GM21367 (cell line): ENCODE results near the gene IRX1.

ENCODE experiments used
- ATAC-seq: cut with Tn5 transposase; IDR thresholded peaks from one replicate; pipeline ENCODE4 v1.9.1; 2021; ENCODE audit not compliant: unreplicated experiment

The IRX1 gene

DNA sequence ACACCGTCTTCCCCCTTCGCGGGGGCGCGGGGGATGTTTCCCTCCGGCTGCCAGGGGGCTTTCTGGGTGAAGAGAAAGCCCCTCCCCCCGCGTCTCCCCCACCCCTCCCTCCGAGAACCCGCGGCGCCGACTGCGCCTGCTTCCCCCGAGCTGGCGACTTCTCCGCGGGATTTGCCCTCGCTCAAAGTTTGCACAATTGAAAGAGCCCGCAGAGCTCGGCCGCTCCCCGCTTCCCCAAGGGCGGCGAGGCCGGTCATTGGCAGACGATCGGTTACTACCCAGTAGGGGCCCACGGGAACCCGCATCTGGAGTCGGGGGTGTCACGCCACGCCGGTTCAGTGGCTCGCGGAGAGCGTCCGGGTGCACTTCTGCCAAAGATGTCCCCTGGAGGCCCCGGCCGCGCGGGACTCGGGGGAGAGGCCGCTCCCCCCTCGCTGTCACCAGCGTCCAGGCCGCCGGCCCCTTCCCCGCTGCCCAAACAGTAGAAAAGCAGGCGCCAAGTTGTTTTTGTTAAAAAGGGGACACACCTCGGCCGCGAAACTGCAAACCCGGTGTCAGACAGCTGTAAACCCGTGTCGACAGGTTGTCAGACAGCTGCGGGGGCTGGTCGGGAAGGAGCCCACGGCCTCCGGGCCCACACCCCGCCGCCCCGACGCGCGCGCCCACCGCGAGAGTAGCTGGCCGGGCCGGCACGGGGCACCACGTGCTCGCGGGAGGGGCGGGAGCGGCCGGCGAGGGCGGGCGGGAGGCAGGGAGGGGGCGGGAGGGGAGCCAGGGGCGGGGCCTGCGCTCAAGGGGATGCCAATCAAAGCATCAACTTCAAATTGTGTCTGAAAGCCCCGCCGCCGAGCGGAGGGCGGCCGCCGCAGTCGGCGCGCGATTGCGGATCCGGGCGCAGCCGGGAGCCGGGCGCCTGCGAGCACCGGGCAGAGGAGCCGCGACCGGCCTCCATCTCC is at the start of gene IRX1:
Gene IRX1 (plus strand): TSS at position 827 of the 956 bp plus-strand sequence. CDS start 274 bp downstream, outside the sequence.
- no peak for ATAC-seq

DNA sequence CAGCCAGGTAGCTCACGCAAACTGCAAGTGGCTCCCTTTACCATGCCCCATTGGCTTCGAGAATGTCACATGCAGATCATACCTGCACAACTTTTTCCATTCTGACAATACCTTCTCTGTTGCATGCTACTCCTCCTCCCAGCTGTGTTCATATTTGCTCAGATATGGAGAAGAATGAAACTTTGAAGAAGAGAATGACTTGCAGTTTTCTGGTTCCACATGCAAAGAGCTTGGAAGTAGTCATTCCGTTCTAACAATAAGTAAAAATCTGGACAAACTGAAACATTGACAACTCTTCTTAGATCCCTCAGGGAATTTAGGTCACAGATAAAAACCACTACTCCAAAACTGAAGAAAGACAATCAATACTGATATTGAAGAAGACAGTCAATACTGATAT is 49.6 kb upstream of the IRX1 start:
- no peak for ATAC-seq

DNA sequence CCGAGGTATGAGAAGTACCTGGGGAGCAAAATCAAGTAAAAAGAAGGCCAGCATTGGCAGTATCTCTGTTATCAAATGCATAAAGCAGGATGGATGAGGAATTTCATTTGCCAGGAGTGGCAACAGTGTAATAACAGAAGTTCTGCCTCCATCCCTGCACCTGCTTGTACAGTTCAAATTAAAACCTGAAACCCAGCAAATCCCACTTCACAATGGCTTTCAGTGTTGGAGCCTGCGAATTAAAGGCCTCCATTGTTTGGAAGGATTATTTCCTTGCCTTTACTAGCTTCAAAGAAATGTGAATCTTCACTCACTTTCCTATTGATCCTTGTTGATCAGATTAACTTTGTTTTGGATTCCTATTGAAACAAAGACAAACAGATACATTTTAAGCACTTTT is 31.5 kb upstream of the IRX1 start:
- ATAC-seq = no peak

DNA sequence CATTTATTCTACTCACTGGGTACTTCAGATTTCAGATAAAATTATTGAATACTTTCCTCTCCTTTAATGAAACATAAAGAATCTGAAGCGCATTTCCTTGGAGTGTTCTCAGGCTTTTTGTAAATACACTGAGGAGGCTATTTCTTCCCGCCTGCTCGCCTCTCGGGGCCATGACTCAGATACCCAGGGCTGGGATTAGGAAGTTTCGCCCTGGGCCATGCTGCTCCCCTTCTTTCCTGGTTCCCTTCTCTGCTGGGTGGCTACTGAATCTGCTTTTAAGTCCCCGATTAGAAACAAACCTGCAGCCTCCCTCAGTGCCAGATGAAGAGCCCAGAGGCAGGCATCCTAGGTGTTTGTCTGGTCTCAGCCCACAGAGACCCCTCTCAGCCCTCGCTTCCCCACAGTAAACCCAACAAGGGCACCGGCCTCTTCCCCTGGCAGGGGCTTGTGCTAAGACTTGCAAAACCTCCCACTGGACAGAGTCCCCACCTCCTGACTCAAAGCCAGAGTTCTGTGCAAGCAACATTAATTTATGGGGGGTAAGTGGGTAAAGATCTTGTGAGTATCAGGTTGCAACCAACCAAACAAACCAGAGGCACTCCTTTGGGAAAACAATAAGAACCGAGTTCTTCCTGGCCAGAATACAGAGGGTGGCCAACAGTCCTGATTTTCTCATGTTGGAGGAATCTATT is 30.7 kb upstream of the IRX1 start:
- ATAC-seq = no peak

DNA sequence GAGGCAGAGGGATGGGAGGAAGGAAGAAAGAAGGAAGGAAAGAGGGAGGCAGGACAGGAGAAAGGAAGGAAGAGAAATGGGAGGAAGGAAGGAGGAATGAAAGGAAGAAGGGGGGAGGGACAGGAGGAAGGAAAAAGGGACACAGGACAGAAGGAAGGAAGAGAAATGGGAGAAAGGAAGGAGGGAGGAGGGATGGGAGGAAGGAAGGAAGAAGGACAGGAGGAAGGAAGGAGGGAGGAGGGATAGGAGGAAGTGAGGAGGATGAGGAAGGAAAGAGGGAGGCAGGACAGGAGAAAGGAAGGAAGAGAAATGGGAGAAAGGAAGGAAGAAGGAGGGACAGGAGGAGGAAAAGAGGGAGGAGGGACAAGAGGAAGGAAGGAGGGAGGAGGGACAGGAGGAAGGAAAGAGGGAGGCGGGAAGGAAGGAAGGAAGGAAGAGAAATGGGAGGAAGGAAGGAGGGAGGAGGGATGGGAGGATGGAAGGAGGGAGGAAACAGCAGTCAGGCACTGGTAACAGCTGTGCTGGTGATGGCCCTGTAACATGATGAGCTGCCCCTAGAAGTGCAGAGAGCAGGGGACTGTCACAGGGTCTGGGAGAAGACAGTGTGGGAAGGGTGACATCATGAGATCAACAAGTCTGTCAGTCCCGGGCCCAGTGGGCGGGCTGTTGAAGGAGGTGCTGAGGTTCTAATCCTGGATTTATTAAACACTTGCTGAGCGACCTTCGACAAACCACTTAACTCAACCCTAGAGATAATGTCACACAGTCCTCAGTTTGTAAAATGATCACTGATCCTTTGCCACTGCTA is 10.7 kb upstream of the IRX1 start:
- ATAC-seq = no peak

DNA sequence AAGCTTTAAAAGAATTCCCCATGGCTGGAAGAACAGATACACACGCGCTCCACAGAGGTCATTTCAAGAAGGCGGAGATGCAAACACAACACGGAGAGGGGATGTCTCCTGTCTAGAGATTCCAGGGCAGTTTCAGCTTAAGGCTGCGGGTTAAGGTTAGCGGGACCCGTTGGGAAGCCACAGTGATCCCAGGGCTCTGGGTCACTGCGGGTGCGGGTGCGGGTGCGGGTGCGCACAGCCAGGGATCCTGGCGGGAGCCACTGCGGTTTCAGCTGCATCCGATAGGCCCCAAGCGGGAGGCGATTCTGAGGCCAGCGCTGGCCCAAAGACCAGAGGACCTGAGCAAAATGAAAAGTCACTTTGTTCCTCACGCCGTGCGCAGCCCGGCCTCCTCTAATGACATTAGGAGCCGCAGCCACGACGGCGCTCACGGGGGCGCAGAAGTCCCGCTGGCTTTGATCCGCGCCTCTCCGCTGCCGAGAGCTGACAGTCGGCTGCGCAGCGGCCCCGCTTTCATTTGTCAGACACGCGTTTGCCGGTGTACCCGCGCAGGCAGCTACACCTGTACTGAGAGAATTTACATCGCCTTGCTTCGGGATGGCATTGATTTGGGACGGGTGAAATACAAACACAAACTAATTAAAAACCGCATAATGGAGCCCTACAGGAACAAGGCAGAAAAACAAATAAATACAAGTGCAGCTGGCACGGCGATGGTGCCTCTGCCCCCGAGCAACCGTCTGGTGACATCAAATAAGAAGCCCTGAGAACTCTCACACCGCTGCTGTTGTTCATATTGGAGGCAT is 5.3 kb upstream of the IRX1 start:
- ATAC-seq = no peak

DNA sequence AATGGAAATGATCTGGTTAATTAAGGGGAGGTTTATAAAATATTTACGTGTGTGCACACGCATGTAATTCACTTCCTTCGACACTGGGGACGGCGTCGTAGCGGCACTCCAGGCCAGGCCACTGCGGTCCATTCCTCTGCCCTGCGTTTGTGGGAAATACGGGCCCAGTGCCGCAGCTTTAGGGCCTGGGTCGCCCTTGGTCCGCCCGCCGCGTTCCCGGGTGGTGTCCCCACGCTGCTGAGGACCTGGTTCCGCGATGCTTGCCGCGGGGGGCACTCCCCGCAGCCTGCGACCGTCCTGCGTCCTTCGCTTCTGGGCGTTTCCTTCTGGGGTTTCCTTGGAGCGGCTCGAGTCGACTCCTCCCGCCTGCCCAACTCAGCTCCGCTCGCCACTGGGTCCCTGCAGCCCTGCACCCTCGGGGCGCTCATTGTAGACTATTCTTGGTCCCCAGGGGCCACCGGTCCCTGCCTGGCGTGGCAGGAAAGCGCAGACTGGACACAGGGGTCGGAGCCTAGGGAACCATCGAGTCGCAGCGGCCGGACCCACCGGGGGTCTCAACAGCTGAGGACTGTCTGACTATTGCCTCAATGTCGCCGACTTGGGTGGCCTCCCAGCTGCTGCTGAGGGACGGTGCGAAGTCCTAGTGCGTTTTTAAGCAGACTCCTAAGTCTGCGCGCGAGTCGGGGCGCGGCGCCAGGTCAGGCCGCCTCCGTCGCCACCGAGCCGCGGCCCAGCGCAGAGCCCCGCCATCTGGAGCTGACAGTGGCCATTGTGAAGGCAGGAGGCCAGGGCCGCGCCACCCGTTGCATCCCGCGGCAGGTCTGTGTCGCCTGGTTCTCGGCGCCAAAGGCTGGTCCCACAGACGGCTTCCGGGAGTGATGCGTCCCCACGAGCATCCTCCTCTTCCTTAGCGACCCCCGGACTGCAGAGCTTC is 4.4 kb upstream of the IRX1 start:
- ATAC-seq = no peak

DNA sequence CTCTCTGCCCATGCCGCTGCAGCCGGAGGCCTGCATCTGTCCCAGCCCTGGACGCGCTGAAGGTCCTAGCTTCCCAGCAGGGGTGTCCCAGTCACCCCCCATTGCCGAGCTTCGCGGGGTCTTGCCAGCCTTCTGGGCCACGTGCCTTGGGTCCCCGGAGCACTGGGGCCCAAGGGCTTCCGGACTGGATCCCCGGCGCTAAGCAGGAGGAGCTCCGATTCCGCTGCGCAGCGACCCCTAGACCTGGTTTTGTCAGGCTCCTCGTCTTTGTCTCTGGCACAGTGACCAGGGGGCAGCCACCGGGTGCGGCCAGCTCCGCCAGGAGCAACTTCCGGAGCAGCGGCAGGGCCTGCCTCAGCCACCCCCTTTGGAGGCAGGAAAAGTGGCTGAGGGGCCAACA is 3.3 kb upstream of the IRX1 start:
- no peak for ATAC-seq

DNA sequence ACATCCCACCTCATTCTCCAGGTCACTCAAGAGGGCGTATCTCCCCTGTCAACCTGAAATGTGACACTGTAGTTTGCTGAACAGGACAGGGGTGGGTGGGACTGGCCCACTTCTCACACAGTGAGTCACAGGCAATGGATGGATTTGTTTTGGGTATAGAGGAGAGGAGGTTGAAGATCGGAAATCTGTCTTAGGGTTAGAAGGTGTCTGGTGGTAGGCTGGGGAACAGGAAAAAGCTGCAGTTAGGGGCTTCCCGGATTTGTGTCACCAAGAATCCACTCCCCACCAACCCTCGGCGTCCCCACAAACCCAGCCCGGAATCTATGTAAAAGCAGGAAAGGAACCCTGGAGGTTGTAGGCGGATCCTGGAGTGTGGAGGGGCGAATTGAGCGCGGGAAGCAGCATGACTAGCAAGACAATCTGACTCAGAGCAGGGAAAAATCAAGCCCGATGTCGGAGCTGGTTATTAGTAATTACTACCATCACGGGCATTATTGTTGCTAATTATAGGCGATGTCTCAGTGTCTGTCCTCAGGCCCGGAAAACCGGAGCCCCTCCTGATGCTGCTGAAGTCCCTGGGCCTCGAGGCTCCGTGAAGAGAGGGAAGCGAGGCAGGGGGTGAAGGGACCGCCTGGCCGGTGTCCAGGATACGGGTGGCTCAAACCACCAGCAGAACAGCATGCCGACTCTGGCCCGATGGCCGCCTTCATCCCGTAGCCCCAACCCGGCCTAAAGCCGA is 1.7 kb upstream of the IRX1 start:
- ATAC-seq = no peak

DNA sequence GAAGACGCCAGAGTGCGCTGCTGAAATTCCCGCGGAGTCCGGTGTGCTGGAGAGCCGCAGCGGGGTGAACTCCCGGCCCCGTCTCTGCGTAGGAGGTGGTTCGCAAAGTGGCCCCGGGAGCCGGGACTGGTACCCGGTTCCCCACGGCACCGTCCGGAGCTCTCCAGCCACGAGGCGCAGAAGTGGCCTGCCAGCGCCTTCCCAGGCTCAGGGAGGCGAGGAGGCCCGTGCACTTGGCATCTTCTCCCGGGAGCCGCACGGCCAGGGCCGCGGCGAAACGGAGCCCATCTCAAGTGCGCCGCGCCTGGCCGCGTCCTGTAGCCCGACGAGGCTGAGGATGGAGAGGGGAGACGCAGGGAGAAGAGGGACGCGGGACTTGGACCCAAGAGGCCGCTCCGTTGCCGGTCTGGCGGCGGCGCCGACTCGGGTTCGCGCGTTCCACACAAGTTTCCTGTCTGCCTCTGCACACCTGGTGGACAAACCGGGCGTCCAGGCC is 1.1 kb upstream of the IRX1 start:
- ATAC-seq = no peak

DNA sequence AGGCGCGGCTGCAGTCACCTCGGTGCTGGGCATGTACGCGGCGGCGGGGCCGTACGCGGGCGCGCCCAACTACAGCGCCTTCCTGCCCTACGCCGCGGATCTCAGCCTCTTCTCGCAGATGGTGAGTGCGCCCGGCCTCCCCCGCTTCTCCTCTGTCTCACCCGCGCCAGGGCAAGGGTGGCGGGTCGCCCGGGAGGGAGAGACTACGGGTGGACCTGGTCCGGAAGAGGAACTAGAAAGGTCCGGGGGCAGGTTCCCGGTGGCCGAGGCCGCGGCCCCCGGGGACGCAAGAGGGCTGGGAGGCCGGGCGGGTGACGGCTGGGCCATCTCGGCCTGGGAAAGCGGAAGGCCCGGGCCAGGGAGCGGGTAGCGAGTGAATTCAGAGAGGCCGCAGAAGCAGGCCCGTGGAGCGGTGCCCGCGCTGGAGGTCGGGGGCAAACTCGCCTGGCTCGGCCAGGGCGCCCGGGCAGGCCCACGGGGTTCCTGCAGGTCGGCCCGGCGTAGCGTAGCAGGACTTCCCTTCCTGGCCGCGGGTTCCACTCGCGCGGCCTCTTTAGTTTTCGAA is 711 bp downstream of the IRX1 start:
- no peak for ATAC-seq

DNA sequence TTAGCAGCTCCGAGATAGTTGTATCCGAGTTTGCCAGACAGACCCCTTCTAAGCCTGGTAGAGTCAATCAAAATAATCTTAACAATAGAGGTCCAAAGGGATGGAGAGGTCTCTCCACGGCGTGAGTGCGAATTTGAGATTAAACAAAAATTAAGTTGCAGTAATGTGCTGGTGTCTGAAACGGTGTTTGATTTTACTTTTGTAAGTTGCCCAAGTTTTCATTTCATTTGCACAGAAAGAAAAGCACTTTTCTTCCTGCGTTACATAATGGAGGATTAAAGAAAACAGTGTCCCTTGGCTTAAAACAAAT is 1.2 kb downstream of the IRX1 start:
- ATAC-seq = no peak

DNA sequence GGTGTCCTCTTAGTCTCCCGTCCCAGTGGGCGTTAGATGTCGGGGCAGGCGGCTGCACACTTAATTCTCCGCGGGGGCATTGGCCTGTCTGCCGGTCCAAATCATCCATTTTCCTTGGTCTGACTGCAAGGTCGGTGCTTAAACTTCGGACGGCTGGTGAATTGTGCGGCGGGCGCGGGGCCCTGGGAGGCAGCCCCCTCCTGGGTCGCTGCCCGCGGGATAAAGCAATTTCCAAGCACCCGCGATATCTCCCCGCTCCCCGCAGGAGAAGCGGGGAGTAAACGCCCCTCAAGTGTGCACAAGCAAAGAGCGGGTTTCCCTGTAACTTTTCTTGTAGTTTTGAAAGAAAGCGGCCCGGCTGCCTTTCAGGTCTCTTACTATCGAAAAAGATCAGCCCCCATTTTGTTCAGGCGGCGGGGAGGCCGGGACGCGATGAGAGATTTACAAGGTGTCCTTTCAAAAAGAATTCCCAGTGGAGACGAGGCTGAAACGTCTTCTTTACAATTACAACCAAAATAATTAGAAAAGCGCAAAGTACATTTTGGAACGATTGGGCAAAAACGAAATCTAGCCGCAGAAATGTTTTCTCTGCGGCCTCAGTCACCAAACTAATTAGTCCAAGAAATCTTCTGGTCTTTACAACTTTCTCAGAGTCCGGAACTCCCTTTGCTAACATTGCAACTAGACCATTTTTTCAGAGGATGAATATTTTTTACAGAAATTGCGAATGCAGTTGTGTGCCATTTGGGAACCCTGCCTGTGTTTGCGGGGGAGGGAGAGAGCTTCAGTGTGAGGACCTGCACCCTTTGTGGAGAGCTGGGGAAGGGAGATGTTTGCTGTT is 1.8 kb downstream of the IRX1 start:
- ATAC-seq = no peak

DNA sequence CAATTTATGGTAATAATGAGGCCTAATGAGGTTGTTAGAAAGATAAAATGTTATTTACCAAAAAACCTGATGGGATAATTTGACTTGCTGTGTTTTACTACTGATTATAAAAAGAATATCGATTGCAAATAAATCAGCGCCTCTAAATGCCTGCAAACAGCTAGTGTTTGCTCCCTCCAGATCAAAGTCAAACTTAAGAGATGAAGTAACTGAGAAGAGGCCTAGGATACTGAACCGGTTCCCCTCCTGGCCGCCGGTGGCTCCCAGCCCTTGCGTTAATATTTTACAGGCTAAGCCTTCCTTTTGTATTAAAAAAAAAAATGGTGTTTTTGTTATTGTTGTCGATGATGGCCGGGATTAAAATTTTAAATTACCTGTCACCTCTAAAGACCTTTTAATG is 2.6 kb downstream of the IRX1 start:
- ATAC-seq = no peak

DNA sequence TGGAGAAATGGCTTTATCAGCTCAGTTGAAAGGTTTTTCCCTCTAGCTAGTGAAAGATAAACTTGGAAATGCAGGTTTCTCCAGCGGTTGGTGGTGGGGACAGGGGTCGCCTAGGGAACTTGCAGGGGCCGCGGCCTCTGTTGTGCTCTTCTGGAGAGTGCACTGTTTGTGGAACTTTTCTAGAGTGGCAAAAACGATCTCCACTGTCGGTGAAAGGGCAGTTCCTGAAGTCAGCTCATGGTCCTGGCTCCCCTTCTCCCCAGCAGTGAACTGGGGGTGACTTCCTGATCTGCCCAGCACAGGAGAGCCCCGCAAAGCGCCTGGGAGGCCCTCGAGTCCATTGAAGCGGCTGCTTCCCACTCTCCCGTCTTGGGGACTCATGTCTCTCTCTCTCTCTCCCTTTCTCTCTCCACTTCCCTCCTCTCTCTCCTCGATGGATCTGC is 3.2 kb downstream of the IRX1 start:
- no peak for ATAC-seq

DNA sequence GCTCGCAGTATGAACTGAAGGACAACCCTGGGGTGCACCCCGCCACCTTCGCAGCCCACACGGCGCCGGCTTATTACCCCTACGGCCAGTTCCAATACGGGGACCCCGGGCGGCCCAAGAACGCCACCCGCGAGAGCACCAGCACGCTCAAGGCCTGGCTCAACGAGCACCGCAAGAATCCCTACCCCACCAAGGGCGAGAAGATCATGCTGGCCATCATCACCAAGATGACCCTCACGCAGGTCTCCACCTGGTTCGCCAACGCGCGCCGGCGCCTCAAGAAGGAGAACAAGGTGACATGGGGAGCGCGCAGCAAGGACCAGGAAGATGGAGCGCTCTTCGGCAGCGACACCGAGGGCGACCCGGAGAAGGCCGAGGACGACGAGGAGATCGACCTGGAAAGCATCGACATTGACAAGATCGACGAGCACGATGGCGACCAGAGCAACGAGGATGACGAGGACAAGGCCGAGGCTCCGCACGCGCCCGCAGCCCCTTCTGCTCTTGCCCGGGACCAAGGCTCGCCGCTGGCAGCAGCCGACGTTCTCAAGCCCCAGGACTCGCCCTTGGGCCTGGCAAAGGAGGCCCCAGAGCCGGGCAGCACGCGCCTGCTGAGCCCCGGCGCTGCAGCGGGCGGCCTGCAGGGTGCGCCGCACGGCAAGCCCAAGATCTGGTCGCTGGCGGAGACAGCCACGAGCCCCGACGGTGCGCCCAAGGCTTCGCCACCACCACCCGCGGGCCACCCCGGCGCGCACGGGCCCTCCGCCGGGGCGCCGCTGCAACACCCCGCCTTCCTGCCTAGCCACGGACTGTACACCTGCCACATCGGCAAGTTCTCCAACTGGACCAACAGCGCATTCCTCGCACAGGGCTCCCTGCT is 3.8 kb downstream of the IRX1 start:
- ATAC-seq = no peak
